ENCODE data around the gene ISG20L2.

The ISG20L2 gene

DNA sequence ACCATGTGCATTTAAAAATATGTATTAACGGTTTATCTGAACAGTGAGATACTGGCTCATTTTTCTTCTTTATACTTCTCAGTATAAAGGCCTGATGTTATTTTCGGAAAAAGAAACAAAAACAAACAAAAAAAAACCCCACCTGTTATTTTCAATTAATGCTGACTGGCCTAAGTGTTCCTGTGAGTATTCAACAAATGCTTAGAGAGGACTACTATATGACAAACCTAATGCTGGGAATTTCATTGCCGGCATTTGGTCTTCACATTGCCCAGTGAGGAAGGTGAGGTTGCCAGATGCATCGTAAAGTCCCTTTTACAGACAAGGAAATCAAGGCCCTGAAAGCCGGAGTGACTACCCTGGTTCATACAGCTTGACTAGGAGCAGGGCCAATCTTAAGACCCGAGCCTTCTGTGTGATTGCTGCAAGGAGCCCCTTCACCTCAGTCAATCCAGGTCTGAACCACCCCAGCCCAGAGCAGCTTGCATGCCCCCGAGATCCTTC lies 11.7 kb upstream of the ISG20L2 start:
- Mint-ChIP-seq H3K4me1 (ENCODE audit: low read depth) (peaks cover 27% of the 10 kb centered on the region), H3K4me3 (peak overlapping the region; percentile 95), H3K36me3 (peaks cover 7% of the 10 kb centered on the region)

DNA sequence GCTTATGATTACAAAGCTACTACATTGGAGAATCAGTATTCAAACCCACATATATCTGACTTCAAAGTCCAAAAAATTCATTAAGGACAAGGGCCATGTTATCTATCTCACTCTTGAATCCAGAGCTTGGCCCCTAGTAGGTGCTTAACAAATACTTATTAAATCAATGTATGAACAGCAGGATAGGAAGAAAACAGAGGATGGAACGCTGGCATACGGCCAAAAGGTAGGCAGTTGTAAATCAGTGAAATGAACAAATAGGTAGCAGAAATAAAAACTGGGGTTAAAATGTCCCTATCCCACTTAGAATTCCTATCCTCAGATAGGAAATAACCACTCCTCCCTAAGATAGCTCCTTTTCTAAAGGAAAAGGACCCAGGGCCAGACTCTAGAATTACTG lies 10.3 kb upstream of the ISG20L2 start:
- Mint-ChIP-seq H3K27me3 (no peaks in the 10 kb centered on the region), H3K9me3 (ENCODE audit: low read depth) (no peaks in the 10 kb centered on the region), H3K4me3 (peak overlapping the region; percentile 95), H3K4me1 (ENCODE audit: low read depth) (peaks cover 25% of the 10 kb centered on the region), H3K36me3 (peaks cover 7% of the 10 kb centered on the region), H3K27ac (peak overlapping the region; percentile 80)

More for the DNA sequence above, 11.7 kb upstream of the ISG20L2 start:
- H3K9me3 Mint-ChIP-seq (ENCODE audit: low read depth): no peaks in the 10 kb centered on the region
- H3K27ac Mint-ChIP-seq: peak overlapping the region; percentile 98
- no peaks in the 10 kb centered on the region for H3K27me3 Mint-ChIP-seq

DNA sequence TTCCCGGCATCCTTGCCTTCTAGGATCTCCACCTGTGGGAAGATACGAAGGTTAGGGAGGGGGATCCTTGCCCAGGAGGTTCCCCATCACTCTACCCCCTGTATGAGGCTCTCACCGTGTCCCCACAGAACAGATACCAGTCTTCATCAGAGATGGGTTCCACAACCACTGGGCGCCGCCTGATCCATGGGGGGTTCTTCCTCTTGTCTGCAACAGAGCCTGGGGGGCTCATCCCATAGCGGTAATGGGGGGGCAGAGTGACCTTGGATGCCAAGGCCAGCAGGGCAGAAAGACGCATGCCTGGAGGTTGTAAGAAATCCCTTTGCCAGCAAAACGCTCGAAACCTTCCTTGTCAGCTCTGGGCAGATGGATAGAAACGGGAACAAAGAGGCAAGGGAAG lies 9.8 kb upstream of the ISG20L2 start:
- Mint-ChIP-seq H3K36me3 (peaks cover 7% of the 10 kb centered on the region), H3K4me3 (peak overlapping the region; percentile 30), H3K27ac (no peak overlapping the region)

DNA sequence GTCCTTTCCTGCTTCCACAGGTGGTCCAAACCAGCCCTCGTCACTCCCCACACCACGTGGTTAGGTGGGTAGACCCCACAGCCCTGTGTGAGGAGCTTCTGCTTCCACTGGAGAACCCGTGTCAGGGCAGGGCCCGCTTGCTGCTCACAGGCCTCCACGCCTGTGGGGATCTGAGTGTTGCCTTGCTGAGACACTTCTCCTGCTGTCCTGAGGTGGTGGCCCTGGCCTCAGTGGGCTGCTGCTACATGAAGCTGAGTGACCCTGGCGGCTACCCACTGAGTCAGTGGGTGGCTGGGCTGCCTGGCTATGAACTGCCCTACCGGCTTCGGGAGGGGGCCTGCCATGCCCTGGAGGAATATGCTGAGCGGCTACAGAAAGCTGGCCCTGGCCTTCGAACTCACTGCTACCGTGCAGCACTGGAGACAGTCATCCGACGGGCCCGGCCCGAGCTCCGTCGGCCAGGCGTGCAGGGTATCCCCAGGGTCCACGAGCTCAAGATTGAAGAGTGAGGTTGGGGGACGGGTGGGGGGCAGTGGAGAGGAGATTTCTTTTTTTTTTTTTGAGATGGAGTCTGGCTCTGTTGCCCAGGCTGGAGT lies 5.5 kb upstream of the ISG20L2 start:
- peaks cover 3% of the 10 kb centered on the region for H3K36me3 Mint-ChIP-seq
- no peak overlapping the region for H3K27ac Mint-ChIP-seq

More for the DNA sequence above, 9.8 kb upstream of the ISG20L2 start:
- Mint-ChIP-seq H3K27me3 (no peaks in the 10 kb centered on the region), H3K9me3 (ENCODE audit: low read depth) (no peaks in the 10 kb centered on the region), H3K4me1 (ENCODE audit: low read depth) (peaks cover 25% of the 10 kb centered on the region)

DNA sequence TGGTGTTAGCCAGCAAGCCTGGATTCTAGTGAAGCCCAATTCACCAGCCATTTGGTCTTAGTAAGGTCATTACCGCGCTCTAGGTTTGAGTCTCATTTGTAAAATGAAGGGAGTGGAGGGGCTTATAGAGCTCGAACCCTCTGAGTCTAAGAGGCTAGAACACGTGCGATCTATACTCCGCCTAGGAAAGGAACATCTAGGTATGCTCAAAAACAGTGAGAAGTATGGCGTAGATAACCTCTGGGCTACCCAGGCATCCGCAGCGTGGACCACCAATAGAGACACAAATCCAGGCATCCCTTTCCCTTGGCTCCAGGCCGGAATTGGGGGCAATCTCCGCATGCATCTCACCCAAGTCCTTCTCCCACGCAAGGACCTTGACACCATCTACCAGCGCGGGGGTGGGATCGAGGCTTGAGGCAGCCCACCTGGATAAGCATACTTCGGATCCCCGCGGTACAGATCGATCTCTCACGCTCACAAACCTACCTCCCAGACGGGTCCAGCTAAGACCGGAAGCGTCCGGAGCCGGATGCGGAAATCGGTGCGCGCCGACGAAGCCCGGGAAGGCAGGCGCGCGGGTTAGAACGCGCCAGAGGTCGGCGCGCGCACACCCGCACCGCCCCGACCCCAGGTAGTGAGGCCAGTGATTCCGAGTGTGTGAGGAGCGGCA lies 504 bp downstream of the ISG20L2 start, which contains the start of gene METTL25B:
TSS of gene METTL25B (plus strand) at position 544 of the 673 bp plus-strand sequence. CDS start 636 bp downstream, outside the sequence.
- H3K27ac Mint-ChIP-seq: peak within 1 kb of the TSS; percentile 99
- H3K4me3 Mint-ChIP-seq: no peak within 1 kb of the TSS
- H3K27me3 Mint-ChIP-seq: no peaks in the 10 kb centered on the region
- H3K36me3 Mint-ChIP-seq: peaks cover 11% of the 10 kb centered on the region
- H3K9me3 Mint-ChIP-seq (ENCODE audit: low read depth): no peaks in the 10 kb centered on the region
- H3K4me1 Mint-ChIP-seq (ENCODE audit: low read depth): peaks cover 39% of the 10 kb centered on the region

More for the DNA sequence above, 5.5 kb upstream of the ISG20L2 start:
- Mint-ChIP-seq H3K4me1 (ENCODE audit: low read depth) (peaks cover 22% of the 10 kb centered on the region), H3K27me3 (no peaks in the 10 kb centered on the region), H3K9me3 (ENCODE audit: low read depth) (no peaks in the 10 kb centered on the region), H3K4me3 (no peak overlapping the region)

DNA sequence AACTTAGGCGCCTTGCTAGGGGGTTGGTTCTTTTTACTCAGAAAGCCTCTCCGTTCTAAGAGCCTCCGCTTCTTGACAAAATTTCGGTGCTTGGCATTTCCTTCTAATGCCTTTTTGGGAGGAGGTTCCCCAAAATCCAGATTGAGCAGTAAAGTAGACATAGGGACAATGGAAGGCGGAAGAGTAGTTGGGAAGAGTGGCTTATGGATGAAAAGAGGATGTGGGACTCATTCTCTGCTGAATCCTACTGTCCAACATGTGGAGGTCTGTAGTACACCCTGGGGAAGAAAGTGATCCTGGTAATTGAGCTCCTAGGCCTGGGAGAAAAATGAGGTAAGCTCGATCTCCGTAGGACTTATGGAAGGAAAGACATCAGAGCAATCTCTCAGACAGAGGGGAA lies 1.1 kb downstream of the ISG20L2 start:
- Mint-ChIP-seq H3K4me1 (ENCODE audit: low read depth) (peaks cover 39% of the 10 kb centered on the region), H3K9me3 (ENCODE audit: low read depth) (no peaks in the 10 kb centered on the region), H3K4me3 (no peak overlapping the region), H3K27ac (peak overlapping the region; percentile 99), H3K27me3 (no peaks in the 10 kb centered on the region), H3K36me3 (peaks cover 9% of the 10 kb centered on the region)

DNA sequence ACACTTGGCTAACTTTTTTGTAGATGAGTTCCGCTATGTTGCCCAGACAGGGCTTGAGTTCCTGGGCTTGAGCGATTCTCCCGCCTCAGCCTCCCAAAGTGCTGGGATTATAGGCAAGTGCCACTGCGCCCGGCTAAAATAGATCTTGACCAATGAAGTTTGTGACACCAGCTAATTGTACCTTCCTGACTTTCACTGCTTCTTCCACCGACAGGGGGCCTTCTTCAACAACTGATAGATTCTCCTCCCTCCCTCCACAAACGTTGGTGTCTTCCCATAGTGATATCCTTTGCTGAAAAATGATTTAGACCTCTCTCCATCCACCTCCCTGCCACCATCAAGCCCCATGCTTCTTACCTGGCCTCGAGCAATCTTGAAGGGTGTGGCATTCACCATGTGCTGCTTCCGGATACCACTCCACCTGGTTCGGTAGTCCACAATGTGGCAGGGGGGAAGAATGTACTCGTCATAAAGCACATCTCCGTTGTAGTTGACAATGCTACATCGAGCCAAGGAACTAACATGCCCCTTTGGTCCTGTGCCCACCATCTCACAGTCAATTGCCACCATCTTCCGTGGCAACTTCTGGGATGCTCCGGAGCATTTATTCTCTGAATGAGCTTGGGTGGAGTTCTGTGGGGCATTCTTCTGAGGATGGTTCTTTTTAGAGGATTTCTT lies 1.9 kb downstream of the ISG20L2 start:
- Mint-ChIP-seq H3K27me3 (no peaks in the 10 kb centered on the region), H3K27ac (no peak overlapping the region), H3K9me3 (ENCODE audit: low read depth) (no peaks in the 10 kb centered on the region), H3K4me1 (ENCODE audit: low read depth) (peaks cover 39% of the 10 kb centered on the region), H3K36me3 (peaks cover 9% of the 10 kb centered on the region), H3K4me3 (no peak overlapping the region)

DNA sequence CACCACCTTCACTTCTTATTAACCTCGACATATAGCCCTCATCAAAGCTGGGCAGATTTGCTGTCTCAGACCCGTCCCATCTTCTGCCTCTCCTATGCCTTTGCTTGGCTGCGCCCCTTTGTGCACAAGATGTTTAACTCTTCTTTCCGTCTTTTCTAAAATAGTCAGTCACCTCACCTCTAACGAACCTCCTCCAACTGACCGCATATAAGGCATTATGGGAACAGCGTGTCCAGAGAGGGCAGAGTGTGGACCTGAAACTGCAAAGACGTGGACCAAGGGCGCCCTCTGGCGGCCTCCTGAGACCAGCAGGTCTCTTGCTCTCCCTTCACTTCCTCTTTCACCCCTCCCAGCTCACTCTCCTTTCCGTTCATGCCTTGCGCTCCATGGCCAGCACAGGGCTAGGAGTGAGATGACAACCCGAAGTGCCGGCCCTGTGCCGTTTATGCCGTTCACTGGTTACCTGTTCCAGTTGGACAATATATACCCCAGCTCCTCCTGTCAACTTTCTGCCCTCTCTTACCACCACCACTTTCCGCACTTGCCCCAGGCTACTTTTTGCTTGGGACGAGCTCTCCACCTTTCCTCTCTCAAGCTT lies 2.8 kb downstream of the ISG20L2 start:
- H3K4me1 Mint-ChIP-seq (ENCODE audit: low read depth): peaks cover 38% of the 10 kb centered on the region
- no peak overlapping the region for H3K27ac Mint-ChIP-seq
- no peaks in the 10 kb centered on the region for H3K27me3 Mint-ChIP-seq
- peaks cover 9% of the 10 kb centered on the region for H3K36me3 Mint-ChIP-seq
- no peak overlapping the region for H3K4me3 Mint-ChIP-seq
- no peaks in the 10 kb centered on the region for H3K9me3 Mint-ChIP-seq (ENCODE audit: low read depth)

DNA sequence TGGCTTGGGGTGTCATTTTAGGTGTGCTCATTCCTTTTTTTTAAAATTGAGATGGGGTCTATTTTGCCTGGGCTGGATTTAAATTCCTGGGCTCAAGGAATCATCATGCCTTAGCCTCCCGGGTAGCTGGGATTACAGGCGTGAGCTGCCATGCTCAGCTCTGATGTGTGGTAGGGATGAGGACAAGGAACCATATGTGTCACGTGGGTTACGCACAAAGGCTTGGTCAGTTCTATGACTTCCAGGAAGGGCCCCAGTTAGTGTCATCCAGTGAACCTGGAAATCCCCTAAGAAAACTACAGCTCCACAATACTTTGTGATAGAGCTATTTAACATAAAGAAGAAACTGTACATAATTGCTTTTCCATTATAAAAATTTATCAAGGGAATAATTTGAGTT lies 7.0 kb downstream of the ISG20L2 start:
- H3K36me3 Mint-ChIP-seq: peaks cover 9% of the 10 kb centered on the region
- H3K4me1 Mint-ChIP-seq (ENCODE audit: low read depth): peaks cover 20% of the 10 kb centered on the region
- H3K4me3 Mint-ChIP-seq: no peak overlapping the region
- no peak overlapping the region for H3K27ac Mint-ChIP-seq
- no peaks in the 10 kb centered on the region for H3K27me3 Mint-ChIP-seq
- no peaks in the 10 kb centered on the region for H3K9me3 Mint-ChIP-seq (ENCODE audit: low read depth)

DNA sequence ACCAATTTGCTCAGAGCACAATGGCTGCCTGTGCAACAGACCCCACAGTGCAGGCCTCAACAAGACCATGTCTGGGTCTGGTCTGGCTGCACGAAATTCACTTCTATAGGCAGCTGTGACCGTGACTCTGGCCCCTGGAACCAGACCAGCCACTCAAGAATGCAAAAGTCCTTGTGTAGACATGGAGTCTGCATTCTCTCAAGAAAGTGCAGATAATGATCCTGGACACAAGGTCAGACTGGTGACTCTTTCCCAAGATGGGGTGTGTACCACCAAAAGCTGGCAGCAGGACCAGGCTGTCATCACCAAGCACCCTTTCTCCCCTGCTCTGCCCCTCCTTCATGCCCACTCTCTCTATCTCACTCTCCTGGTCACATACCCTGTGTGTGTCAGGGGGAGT lies 7.4 kb downstream of the ISG20L2 start:
- Mint-ChIP-seq H3K4me3 (no peak overlapping the region), H3K27ac (no peak overlapping the region), H3K36me3 (peaks cover 9% of the 10 kb centered on the region), H3K27me3 (no peaks in the 10 kb centered on the region), H3K9me3 (ENCODE audit: low read depth) (no peaks in the 10 kb centered on the region), H3K4me1 (ENCODE audit: low read depth) (peaks cover 20% of the 10 kb centered on the region)

DNA sequence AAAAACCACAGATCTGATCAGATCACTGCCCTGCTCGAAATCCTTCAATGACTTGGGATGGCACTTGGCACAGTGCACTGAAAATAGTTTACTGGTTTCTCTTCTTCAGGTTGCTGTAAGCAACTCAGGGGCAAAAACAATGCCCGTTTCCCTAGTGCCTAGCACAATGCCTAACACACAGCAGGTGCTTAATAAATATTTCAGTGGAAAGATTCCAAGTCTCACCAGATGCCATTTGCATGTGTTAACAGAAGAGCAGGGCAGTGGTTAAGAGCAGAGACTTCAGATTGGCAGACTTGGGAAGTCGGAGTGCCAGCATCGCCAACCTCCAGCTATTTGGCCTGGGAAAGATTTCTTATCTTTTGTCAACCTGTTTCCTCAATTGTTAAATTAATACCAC lies 11.2 kb downstream of the ISG20L2 start:
- no peaks in the 10 kb centered on the region for H3K9me3 Mint-ChIP-seq (ENCODE audit: low read depth)
- peaks cover 2% of the 10 kb centered on the region for H3K4me1 Mint-ChIP-seq (ENCODE audit: low read depth)
- no peak overlapping the region for H3K27ac Mint-ChIP-seq
- H3K4me3 Mint-ChIP-seq: no peak overlapping the region
- H3K36me3 Mint-ChIP-seq: peaks cover 10% of the 10 kb centered on the region
- H3K27me3 Mint-ChIP-seq: no peaks in the 10 kb centered on the region

DNA sequence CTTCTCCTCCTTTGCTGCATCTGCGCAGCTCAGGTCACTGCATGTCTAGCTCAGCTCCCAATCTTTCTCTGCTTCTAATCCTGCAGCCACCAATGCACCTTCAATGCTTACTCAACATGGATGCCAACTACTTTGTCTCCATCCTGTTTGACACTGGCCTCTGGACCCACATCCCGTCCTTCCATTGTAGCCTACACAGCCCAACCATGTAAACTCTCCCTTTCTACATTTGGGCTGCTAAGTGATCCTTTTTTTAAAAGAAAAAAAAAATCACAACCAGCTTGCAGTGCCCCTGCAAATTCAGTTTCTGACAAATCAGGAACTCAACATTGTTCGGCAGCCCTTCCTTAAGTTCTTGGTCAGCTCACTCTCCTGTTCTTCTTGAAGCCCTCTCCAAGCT lies 13.7 kb downstream of the ISG20L2 start:
- Mint-ChIP-seq H3K27ac (no peak overlapping the region), H3K36me3 (peaks cover 10% of the 10 kb centered on the region), H3K4me3 (no peak overlapping the region), H3K9me3 (ENCODE audit: low read depth) (no peaks in the 10 kb centered on the region), H3K4me1 (ENCODE audit: low read depth) (peaks cover under 1% of the 10 kb centered on the region), H3K27me3 (no peaks in the 10 kb centered on the region)

DNA sequence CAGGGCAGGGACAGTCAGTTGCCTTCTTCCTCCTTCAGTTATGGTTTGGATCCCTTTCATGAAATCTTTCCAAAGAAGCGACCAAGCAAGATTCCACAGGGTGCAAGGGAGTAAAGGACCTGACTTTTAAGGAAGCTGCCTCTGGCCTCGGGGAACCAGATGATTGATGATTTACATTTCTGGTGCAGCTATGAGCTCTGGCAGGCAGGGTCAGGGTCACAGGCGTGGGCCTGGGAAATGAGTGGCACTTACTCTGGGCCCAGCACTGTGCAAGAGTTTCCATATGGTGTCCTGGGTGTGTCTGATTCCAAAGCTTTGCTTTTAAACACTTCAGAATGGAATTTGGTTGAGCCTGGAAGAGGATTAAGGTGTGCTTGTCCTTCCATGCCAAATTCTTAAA lies 15.9 kb downstream of the ISG20L2 start:
- no peaks in the 10 kb centered on the region for H3K9me3 Mint-ChIP-seq (ENCODE audit: low read depth)
- H3K36me3 Mint-ChIP-seq: peaks cover 10% of the 10 kb centered on the region
- H3K27ac Mint-ChIP-seq: no peak overlapping the region
- no peak overlapping the region for H3K4me3 Mint-ChIP-seq
- H3K4me1 Mint-ChIP-seq (ENCODE audit: low read depth): peaks cover under 1% of the 10 kb centered on the region
- no peaks in the 10 kb centered on the region for H3K27me3 Mint-ChIP-seq

DNA sequence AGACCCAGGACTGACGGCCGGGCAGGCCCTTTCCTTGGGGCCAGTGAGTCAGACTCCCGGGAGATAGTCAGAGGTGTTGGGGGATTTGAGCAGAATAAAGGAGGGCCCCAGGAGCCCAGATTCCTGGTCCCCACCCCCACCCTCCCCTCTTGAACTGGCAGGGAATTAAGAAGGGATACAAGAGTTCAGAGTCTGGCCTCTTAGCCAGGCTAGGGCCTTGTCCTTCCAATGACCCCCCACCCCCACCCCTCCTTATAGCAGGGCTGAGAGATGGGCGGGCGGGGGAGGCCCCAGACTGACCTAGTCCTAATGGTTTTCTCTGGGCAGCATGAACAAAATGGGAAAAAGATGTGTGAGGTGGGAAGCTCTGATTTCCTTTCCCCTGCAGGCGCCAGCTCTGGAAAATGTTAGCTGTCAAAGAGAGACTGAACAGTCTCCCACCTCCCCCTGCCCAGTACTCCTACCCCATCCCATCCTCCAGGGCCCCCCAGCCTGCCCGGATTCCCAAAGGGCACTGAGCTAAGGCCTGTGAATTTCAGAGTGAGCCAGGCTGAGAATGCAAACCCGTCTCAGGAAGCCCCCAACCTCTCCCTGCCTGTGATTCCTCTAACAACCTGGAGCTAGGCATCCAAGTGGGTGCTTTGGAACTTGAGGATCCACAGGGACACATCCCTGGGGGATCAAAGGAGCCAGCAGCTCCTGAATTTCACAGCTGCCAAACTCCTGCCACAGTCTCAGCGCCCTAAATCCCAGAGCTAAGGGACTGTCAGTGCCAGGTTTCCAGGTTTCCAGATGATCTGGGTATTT lies 17.4 kb downstream of the ISG20L2 start:
- no peak overlapping the region for H3K4me3 Mint-ChIP-seq
- H3K9me3 Mint-ChIP-seq (ENCODE audit: low read depth): no peaks in the 10 kb centered on the region
- H3K4me1 Mint-ChIP-seq (ENCODE audit: low read depth): peaks cover 10% of the 10 kb centered on the region

More for the DNA sequence above, 17.4 kb downstream of the ISG20L2 start:
- no peaks in the 10 kb centered on the region for H3K27me3 Mint-ChIP-seq
- H3K27ac Mint-ChIP-seq: no peak overlapping the region
- peaks cover 10% of the 10 kb centered on the region for H3K36me3 Mint-ChIP-seq

Measured in activated naive CD8-positive, alpha-beta T cell (primary cell).